Raji (cell line): ENCODE data around the gene SLC44A4.

ENCODE experiments used
- POLR2A ChIP-seq: IDR thresholded peaks from 2 replicates; pipeline ENCODE4 v1.6.1; 2011; ENCODE audit warnings: low read depth, low read length, control low read depth; ENCODE audit not compliant: insufficient read depth

Gene SLC44A4

DNA sequence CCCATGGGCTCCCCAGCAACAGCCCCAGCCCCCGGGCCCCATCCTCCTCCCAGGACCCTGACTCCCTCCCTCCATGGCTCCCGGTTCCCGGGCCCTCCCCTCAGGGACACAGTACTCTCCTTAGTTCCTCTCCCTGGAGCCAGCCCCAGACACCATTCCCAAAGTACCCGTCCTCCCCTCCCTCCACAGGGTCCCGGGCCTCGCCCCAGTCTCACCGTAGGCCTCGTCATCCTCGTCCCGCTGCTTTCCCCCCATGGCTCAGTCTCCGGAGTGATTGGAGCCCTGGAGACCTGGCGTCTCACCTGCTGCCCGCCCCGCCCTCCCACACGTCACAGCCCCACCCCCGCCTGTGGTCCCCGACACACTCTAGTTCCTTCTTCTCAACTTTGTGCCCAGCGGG lies at the start of gene SLC44A4:
Gene SLC44A4, minus strand, starts transcription at position 272 of the 400 bp plus-strand sequence. Its CDS starts 17 bp downstream, at position 255.
- no peak for TF ChIP-seq POLR2A

DNA sequence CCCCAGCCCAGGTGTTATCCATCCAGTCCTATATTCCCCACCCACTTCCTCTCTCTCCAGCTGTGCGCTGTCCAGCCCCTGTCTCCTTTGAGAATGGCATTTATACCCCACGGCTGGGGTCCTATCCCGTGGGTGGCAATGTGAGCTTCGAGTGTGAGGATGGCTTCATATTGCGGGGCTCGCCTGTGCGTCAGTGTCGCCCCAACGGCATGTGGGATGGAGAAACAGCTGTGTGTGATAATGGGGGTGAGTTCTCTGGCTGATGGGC lies 49.8 kb upstream of the SLC44A4 start:
- no peak for TF ChIP-seq POLR2A

DNA sequence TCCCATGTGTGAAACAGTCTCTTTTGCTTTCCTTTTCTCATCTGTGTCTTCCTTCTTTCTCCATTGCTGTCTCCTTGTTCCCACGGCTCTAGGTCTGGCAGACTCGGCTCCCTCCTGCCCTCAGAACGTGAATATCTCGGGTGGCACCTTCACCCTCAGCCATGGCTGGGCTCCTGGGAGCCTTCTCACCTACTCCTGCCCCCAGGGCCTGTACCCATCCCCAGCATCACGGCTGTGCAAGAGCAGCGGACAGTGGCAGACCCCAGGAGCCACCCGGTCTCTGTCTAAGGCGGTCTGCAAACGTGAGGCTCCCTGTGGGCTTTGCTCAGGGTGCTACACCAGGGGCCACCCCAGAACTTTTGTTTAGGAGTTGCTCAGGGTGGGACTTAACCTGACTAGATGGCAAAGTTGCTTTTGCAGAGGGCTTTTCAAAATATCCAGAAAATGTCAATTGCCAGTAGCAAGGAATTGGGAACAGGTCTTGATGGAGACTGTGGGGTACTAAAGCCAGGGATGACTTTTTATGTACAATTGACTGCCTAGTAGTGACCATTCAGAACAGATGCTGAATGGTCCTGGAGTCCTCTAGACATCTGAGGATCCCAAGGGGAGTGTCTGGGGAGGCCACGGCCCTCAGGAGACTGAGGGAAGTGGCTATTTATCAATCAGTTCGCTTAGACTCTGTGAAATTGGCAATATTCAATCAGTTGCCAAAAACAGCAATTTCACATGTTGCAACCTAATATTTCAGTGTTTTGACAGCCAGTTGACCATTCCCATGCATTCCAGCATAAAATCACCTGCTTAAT lies 49.3 kb upstream of the SLC44A4 start:
- no peak for TF ChIP-seq POLR2A

DNA sequence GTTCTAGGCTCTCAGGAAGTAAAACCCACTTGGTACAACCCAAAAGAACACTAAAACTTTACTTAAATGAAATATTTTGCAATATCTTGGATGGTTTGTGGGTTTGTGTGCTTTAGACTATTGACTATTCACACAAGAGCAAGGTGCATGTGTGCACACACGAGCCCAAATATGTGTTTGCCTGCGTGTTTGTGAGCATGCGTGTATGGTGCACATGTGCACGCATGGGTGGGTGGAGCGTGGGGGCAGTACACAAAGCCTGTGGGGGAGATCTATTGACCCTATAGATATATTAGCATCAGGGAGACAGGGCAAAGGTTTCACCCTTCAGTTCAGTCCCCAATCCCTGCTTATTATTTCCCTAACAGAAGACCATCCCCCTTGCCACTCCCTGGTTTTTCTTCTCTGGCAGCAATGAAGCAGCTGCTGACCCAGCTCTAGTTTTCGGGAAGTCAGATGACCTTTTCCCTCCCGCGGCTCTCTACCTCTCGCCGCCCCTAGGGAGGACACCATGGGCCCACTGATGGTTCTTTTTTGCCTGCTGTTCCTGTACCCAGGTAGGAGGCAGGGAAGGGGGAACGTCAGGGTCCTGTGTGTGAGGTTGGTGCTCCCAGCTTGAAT lies 48.6 kb upstream of the SLC44A4 start, which contains the start of gene C2:
Gene C2, plus strand, starts transcription at position 476 of the 621 bp plus-strand sequence. Its CDS starts 36 bp downstream, at position 512.
- TF ChIP-seq POLR2A = no peak

DNA sequence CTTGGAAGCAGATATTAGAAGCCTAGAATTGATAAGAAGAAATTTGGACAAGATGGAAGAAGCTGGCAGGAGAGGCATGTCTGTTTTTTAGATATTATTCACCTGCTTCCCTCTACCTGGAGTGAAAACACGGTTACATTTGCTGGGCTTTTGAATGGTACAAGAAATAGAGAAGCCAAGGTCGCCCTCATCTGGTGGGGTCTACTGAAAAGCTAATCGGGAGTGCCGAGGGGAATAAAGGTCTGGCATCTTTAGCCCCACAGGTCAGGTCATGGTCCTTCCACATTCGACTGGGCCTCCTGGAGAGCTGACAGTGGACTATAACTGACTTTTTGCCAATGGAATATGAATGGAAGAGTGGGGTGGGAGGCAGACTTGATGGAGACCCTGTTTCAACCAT lies 44.1 kb upstream of the SLC44A4 start:
- TF ChIP-seq POLR2A = no peak

DNA sequence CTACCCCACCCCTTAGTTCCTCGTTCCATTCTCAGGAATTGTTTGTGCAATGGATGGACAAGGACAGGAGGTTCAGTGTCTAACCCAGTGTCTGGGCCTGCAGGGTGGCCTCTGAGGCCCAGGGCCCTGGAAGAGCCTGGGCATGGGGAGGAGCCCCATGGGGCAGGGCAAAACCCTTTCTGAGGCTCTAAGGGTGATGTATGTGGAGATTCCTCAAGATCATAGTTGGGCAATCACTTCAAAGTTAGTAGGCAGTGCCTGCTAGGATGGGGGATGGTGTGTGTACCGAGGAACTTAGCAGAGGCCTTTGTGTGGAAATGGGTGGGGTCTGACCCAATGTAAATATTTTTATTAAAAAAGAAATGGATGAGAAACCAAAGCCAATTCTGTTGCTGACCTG lies 42.0 kb upstream of the SLC44A4 start:
- no peak for TF ChIP-seq POLR2A

DNA sequence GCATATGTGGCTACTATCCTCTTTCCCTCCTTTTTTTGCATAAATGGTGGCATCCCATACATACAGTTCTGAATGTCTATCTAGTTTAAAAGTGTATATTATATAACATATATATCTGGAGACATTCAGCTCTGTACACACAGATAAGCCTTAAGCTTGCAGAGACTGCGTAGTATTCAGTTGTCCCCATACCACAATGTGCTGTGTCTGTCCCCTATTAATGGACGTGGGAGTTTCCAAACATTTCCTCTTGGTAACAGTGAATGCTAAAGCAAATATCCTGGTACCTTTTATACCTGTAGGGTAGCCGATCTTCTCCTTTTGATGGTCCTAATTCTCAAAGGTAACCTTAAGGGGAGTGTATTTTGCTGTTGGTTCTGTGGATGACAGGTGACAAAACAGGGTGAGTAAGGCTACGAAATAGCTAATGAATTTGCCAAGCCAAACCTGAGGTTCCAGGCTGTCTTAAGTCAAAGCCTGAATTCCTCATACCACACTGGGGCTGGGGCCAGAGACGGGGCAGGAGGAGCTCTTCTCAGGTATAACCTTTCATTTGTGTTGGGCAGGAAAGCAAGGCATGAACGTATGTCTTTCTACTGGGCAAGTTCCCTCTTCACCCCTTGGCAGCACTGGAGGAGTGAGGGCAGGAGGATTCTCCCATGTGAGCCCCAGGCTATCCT lies 41.0 kb upstream of the SLC44A4 start:
- TF ChIP-seq POLR2A = no peak

DNA sequence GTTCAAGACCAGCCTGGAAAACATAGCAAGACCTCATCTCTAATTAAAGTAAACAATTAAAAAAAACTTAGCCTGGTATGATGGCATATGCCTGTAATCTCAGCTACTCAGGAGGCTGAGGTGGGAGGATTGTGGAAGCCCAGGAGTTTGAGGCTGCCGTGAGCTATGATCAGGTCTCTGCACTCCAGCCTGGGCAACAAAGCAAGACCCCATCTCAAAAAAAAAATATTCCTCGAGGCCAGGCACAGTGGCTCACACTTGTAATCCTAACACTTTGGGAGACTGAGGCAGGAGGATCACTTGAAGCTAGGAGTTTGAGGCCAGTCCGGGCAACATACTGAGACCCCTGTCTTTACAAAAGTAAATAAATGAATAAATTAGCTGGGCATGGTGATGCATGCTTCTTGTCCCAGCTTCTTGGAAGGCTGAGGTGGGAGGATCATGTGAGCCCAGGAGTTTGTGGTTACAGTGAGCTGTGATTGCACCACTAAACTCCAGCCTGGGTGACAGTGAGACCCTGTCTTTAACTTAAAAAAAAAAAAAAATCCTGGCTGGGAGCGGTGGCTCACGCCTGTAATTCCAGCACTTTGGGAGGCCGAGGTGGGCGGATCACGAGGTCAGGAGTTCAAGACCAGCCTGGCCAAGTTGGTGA lies 39.4 kb upstream of the SLC44A4 start:
- no peak for TF ChIP-seq POLR2A

DNA sequence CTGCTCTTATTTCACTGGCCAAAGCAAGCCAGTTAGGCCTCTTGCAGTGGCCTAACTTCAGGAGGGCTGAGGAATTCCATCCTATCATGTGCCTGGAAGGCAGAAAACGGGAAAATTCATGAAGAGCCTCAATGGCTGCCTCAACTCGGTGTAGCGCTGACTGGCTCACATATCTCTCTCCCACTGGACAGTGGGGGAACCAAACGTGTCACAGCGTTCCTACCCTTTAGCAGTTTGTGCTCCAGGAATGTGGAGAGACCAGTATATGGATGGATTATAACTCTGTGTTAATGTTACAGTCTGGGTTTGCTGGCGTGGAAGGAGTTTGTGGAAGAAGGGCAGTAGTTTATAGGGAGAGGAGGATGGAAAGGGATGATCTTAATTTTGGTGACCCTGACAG lies 37.0 kb upstream of the SLC44A4 start:
- TF ChIP-seq POLR2A = no peak

DNA sequence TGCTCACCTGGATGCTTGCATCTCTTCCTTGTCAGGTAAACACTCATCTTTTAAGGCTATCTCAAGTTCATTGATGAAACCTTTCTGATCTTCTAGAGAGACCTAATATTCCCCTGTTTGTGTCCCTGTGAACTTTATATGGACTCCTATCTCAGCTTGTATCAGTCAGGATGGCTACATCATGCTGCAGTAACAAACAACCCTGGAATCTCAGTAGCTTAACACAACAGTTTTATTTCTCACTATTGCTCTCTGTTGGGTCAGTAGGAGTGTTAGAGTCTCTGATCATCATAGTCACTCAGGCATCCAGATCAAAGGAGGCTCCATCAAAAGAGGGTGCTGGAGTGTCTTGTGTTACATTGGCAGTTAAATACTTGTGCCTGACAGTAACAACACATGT lies 36.6 kb upstream of the SLC44A4 start:
- no peak for TF ChIP-seq POLR2A

DNA sequence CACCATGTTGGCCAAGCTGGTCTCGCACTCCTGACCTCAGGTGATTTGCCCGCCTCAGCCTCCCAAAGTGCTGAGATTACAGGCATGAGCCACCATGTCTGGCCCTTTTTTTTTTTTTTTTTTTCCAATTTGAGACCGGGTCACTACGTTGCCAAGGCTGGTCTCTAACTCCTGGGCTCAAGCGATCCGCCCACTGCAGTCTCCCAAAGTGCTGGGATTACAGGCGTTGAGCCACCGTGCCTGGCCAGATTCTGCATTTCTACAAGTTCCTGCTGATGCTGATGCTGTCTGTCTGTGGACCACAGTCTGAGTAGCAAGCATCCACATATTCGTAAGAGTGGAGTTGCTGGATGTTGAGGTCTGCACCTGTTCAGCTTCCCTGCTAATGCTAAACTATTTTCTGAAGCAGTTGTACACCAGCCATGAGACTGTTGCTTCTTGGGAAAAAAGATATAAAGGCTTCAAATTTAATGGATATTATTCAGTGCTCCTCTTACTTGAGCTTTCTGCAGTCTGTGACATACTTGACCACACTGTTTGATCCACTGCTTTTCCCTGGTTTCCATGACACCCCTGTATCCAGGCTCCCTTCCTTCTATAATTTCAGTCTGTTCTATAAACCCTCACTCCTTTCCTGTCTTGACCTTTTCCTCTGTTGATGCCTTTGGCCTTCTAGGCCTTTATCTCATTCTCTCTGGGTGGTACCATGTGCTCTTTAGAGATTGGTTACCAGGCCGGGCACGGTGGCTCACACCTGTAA lies 33.2 kb upstream of the SLC44A4 start:
- TF ChIP-seq POLR2A = no peak

DNA sequence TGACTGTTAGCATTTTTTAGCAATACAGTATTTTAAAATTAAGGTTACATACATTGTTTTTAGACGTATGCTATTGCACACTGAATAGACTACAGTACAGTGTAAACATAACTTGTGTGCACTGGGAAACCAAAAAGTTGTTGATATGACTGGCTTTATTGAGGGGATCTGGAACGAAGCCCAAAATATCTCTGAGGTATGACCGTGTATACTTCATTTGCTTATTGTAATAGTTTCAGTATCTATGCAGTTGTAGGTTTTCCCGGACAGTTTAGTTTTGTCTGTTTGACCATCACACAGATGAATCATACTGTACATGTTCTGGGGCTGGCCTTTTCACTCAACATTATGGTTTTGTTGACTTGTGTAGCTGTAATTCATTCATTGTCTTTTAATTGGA lies 30.0 kb upstream of the SLC44A4 start:
- no peak for TF ChIP-seq POLR2A

DNA sequence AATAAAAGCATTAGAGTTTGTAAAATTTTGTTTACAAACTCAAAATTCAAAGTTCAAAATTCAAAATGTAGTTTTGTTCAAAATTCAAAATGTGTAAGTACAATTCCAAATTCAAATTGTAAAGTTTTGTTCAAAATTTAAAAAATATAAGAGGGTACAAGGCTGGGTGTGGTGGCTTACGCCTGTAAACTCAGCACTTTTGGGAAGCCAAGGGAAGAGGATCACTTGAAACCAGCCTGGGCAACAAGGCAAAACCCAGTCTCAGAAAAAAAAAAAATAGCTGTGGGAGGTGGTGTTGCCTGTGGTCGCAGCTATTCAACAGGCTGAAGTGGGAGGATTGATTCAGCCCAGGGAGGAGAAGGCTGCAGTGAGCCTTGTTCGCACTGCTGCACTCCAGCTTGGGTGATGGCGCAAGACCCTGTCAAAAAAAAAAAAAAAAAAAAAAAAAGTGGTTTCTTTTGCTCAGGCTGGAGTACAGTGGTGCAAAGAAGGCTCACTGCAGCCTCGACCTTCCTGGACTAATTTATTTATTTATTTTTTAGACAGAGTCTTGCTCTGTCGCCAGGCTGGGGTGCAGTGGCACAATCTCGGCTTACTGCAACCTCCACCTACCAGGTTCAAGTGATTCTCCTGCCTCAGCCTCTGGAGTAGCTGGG lies 28.5 kb upstream of the SLC44A4 start:
- no peak for TF ChIP-seq POLR2A

DNA sequence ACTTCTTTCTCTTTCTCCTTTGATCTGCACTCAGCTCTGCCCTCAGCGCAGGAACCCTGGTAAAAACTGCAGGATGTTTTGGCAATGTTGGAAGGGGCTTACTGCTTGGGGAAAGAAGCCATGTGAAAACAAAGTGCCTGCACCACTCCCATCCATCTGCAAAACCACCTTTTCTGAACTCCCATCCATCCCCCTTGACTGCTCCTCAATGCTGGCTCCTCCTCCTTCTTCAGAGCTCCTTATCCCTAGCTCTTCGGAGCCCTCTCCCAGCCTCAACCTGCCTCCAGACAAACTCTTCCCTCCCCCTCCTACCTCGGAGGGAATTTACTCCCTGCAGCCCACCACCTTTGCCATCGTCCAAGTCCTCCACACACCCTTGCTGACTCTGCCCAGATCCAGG lies 27.3 kb upstream of the SLC44A4 start:
- TF ChIP-seq POLR2A = no peak
